HEK293T (cell line): ENCODE results near the gene GALNS.

ENCODE experiments used
- CTCF ChIA-PET: fragments of 350-600 bp; formaldehyde crosslinking; extraction: SDS; loops from one replicate; lab custom pipeline; 2021; ENCODE audit warnings: antibody characterized with exemption, inconsistent platforms; lab: Yijun Ruan, JAX
- POLR2A ChIA-PET: fragments of 350-600 bp; formaldehyde crosslinking; extraction: SDS; loops from one replicate; lab custom pipeline; 2020; ENCODE audit warnings: antibody characterized with exemption, inconsistent platforms; lab: Yijun Ruan, JAX
- DNase-seq: peaks from one replicate; pipeline ENCODE4 v3.0.0; 2012; ENCODE audit warnings: mixed read lengths; ENCODE audit errors: extremely low spot score
- ARNT ChIP-seq: fragments of 450-650 bp; IDR thresholded peaks from 2 replicates; pipeline ENCODE4 v1.6.1; 2017; ENCODE audit warnings: mild to moderate bottlenecking
- BHLHE40 ChIP-seq: fragments of 450-650 bp; IDR thresholded peaks from 2 replicates; pipeline ENCODE4 v1.6.1; 2016; ENCODE audit warnings: mild to moderate bottlenecking, moderate library complexity, borderline replicate concordance
- CTBP1 ChIP-seq: fragments of 450-650 bp; IDR thresholded peaks from 2 replicates; pipeline ENCODE4 v1.6.1; 2016; ENCODE audit warnings: borderline replicate concordance
- ELF4 ChIP-seq: fragments of 450-650 bp; IDR thresholded peaks from 2 replicates; pipeline ENCODE4 v1.6.1; 2017; ENCODE audit warnings: antibody characterized with exemption
- FOXA1 ChIP-seq: fragments of 450-650 bp; IDR thresholded peaks from 2 replicates; pipeline ENCODE4 v1.6.1; 2016; ENCODE audit warnings: mild to moderate bottlenecking
- FOXK2 ChIP-seq: fragments of 450-650 bp; IDR thresholded peaks from 2 replicates; pipeline ENCODE4 v1.6.1; 2016; ENCODE audit warnings: mild to moderate bottlenecking
- FOXM1 ChIP-seq: fragments of 450-650 bp; IDR thresholded peaks from 2 replicates; pipeline ENCODE4 v1.6.1; 2017; ENCODE audit warnings: mild to moderate bottlenecking, borderline replicate concordance
- HDGF ChIP-seq: fragments of 450-650 bp; IDR thresholded peaks from 2 replicates; pipeline ENCODE4 v1.6.1; 2017; ENCODE audit warnings: antibody characterized with exemption, borderline replicate concordance
- L3MBTL2 ChIP-seq: fragments of 450-650 bp; conservative IDR thresholded peaks from 2 replicates; pipeline ENCODE4 v1.6.1; 2016; ENCODE audit warnings: mild to moderate bottlenecking
- LEF1 ChIP-seq: fragments of 450-650 bp; IDR thresholded peaks from 2 replicates; pipeline ENCODE4 v1.6.1; 2017; ENCODE audit warnings: mild to moderate bottlenecking, borderline replicate concordance
- NFRKB ChIP-seq: fragments of 450-650 bp; IDR thresholded peaks from 2 replicates; pipeline ENCODE4 v1.6.1; 2016; ENCODE audit warnings: mild to moderate bottlenecking, moderate library complexity
- SP1 ChIP-seq: fragments of 450-650 bp; IDR thresholded peaks from 2 replicates; pipeline ENCODE4 v1.6.1; 2017
- SUZ12 ChIP-seq: fragments of 450-650 bp; IDR thresholded peaks from 2 replicates; pipeline ENCODE4 v1.6.1; 2016; ENCODE audit warnings: mild to moderate bottlenecking
- TARDBP ChIP-seq: fragments of 450-650 bp; IDR thresholded peaks from 2 replicates; pipeline ENCODE4 v1.6.1; 2016
- ZNF384 ChIP-seq: fragments of 450-650 bp; IDR thresholded peaks from 2 replicates; pipeline ENCODE4 v1.6.1; 2016
- TF ChIP-seq, protein P1 (sequence below): fragments of 450-650 bp; IDR thresholded peaks from 2 replicates; pipeline ENCODE4 v1.6.1; 2016

Gene GALNS

DNA sequence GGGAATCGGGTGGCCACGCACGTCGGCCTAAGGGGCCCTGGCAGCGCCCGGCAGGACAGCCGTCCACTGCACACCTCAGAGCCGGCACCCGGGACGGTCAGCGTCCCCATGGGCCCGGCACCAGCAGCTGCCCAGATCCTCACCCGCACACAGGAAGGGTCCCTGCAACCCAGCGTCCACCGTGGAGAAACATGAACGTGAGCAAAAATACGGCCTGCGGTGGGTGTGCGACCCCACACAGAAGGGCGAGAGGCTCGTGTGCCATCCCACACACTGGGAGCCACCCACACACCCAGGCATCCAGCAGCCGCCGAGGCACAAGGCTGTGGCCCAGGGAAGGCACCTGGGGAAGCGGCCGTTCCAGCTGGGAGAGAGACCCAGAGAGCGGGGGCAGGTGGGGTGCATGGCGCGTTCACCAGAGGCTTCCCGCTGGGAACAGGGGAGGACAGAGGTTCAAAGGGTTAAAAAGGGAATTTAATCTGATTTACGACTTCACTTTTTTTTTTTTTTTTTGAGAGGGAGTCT, 78.1 kb downstream of the GALNS start:
- ChIA-PET CTCF (no interaction called here), POLR2A (interaction anchor here (1.4 kb wide), 1 partner anchor 21 kb away, joined by 5 read pairs; no protein-coding TSS in a partner anchor)
- TF ChIP-seq L3MBTL2 (no peak), CTBP1 (no peak), BHLHE40 (no peak), ELF4 (no peak), FOXA1 (no peak), ZNF384 (peak; percentile 80), ARNT (no peak), SP1 (no peak)
- TF ChIP-seq, protein P1, sequence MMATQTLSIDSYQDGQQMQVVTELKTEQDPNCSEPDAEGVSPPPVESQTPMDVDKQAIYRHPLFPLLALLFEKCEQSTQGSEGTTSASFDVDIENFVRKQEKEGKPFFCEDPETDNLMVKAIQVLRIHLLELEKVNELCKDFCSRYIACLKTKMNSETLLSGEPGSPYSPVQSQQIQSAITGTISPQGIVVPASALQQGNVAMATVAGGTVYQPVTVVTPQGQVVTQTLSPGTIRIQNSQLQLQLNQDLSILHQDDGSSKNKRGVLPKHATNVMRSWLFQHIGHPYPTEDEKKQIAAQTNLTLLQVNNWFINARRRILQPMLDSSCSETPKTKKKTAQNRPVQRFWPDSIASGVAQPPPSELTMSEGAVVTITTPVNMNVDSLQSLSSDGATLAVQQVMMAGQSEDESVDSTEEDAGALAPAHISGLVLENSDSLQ = no peak
- DNase-seq = no peak

DNA sequence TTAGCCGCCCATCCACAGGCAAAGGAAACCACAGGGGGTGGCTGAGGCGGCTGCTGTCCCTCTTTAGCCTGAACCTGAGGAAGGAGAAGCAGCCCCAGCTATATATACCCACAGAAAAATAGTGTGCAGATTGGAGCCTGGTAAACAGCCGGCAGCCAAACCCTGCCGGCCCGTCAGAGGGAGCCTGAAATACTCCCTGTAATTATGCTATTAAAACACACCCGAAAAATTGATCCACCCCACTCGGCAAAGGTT, 78.5 kb downstream of the GALNS start:
- DNase-seq = no peak
- ChIA-PET CTCF (no interaction called here), POLR2A (interaction anchor here (1.4 kb wide), 1 partner anchor 21 kb away, joined by 5 read pairs; no protein-coding TSS in a partner anchor)
- TF ChIP-seq HDGF (no peak), CTBP1 (no peak), FOXA1 (no peak), NFRKB (no peak), FOXK2 (no peak), SUZ12 (no peak), LEF1 (no peak), FOXM1 (no peak), BHLHE40 (no peak), L3MBTL2 (no peak)
- TF ChIP-seq, protein P1 = no peak

DNA sequence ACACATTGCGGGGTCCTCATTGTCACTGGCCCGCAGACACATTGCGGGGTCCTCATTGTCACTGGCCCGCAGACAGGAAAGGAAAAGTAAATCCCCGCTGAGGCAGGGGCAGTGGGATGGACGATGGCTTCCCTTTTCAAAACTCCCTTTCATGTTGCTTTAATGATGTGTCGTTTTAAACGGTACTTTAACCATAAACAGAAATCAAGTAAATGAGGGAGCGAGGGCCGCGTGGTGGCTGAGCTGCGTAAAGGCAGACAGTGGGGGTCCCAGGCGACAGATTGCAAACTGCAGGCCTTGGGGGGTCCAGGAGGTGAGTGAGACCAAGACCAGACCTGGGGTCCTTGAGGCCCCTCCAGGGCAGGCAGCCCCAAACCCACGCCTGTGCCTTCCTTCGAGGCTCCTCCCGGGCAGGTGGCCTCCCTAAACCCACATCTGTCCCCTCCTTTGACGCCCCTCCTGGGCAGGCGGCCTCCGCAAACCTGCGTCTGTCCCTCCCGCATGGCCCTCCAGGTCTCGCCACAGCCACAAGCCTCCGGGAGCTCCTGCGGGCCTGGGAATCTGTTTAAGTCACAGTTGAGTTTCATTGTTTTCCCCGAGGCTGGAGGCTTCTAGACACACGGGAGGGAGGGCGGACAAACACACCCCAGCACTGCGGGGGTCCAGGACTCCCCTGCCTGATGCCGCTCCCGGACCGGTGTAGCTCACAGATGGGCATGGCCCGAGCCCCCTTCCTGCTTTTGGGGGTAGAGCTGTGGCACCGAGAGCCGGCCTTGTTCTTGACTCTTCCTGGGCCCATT, 79.1 kb downstream of the GALNS start:
- DNase-seq = no peak
- ChIA-PET CTCF (interaction anchor here (0.7 kb wide), 1 partner anchor 34 kb away, joined by 4 read pairs; no protein-coding TSS in a partner anchor), POLR2A (interaction anchor here (0.6 to 1.4 kb wide), 2 partner anchors 21 to 115 kb away, joined by 3 to 5 read pairs; partner anchors contain the start of gene MVD)
- TF ChIP-seq SP1 = no peak
- no peak for TF ChIP-seq SUZ12
- no peak for TF ChIP-seq HDGF
- TF ChIP-seq, protein P1 = no peak
- TF ChIP-seq NFRKB = no peak
- peak; percentile 68 for TF ChIP-seq L3MBTL2
- TF ChIP-seq LEF1 = no peak
- no peak for TF ChIP-seq FOXA1

DNA sequence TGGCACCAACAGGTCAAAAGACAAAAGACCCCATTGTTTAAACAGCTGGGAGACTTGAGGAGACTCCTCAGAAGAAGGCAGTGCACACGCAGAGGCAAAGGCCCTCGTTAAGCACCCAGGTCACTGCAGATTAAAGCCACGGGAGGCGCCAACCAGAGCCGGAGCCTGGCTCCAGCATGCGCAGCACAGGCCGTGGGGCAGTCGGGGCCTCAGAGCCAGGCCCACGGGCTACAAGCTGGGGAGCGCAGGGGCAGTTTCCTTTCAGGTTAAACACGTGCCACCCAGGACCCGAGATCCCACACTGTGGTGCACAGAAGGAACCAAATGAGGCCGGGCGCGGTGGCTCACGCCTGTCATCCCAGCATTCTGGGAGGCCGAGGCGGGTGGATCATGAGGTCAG, 80.9 kb downstream of the GALNS start:
- ChIA-PET POLR2A (no interaction called here), CTCF (no interaction called here)
- no peak for DNase-seq
- TF ChIP-seq L3MBTL2 (no peak), TARDBP (no peak), NFRKB (no peak)

DNA sequence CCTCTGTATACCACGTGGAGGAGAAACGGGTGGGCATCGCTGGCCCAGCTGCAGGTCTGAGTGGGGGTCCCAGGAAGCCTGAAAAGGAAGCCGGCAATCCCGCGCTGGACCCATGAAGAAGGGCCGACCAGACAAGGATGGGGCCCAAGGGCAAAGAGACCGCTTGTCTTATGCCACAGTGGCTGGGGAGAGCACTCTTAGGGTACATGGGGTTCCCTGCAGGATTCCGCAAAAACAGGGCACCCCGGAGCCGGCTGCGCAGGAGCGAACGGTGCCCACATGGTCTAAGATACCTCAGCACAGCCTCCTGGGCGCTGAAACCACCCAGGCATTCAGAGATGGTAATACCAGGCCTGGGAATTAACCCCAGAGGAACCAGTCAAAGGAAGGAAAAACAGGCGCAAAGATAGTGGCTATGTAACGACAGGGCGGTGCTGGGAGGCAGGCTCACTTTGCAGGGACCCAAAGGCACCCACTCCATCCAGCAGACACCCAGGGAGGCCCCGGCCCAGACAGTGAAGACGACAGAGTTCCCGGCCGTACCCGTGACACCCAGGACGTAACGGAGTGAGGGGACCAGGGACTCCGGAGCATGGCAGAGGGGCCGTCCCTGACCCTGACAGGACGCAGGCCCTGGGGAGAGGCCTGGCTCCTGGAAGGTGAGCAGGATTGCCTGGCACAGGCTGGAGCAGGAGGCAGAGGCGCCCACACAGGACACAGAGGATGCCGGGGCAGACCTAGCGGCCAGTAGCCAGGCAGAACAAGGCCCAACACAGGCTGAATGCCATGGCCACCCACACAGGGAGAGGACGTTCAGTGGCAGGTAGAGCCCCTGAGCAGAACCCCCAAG, 82.0 kb downstream of the GALNS start:
- no peak for DNase-seq
- CTCF ChIA-PET = interaction anchor here (1.1 kb wide), 1 partner anchor 37 kb away, joined by 4 read pairs; no protein-coding TSS in a partner anchor
- no peak for TF ChIP-seq BHLHE40
- no peak for TF ChIP-seq FOXM1
- TF ChIP-seq ARNT = no peak
- TF ChIP-seq SP1 = no peak
- TF ChIP-seq FOXA1 = no peak
- TF ChIP-seq HDGF = no peak
- no peak for TF ChIP-seq LEF1
- TF ChIP-seq L3MBTL2 = no peak
- TF ChIP-seq NFRKB = no peak
- no peak for TF ChIP-seq FOXK2
- TF ChIP-seq, protein P1 = no peak
- TF ChIP-seq TARDBP = no peak
- TF ChIP-seq SUZ12 = no peak
- no peak for TF ChIP-seq ZNF384
- TF ChIP-seq ELF4 = no peak
- TF ChIP-seq CTBP1 = no peak
- POLR2A ChIA-PET = interaction anchor here (1.1 to 4.4 kb wide), 4 partner anchors 8 to 25 kb away, joined by 3 to 30 read pairs (median 4); no protein-coding TSS in a partner anchor
